ENCODE data around the gene DLL3. TPM values are rescaled to one million over a fixed set of nuclear protein-coding genes. Genes with fewer than 3 reads are reported as not detected.
"Not testable (repeated sequence)": the region's sequence is repeated elsewhere in the genome, so short reads cannot be mapped to it uniquely, and the experiment has no call there.

The DLL3 gene
- total RNA-seq (2022) (1.7 and 2.7 TPM in 2 replicates), Bru-seq, nascent RNA (percentile 24 among the genes with signal in this experiment), BruChase-seq, experiment 1, labeled RNA remaining after a 2-hour chase (percentile 36 among the genes with signal in this experiment), BruChase-seq, experiment 2, labeled RNA remaining after a 6-hour chase (percentile 42 among the genes with signal in this experiment)
- long read RNA-seq, partial matches to known transcripts, result 9 of 13 reads
- long read RNA-seq, other reads (novel, unspliced or antisense), result 0 of 13 reads

- TF ChIP-seq CTCF (IDR thresholded peaks at IDR 0.05; ENCODE audit: insufficient read depth in 1 of 2, low read depth in 1 of 2, low read length in 1 of 2, severe bottlenecking in 1 of 2, unreplicated experiment in 1 of 2), result no peak
- peaks cover 1% of the 10 kb centered on the region for H3K27me3 ChIP-seq (replicated peaks; ENCODE audit: control insufficient read depth, insufficient read depth, low read length)
- Mint-ChIP-seq H3K4me1 (ENCODE audit: low read depth, unreplicated experiment) (peaks cover 16% of the 10 kb centered on the region), H3K27ac (ENCODE audit: unreplicated experiment) (no peak within 1 kb of the TSS), H3K4me3 (ENCODE audit: unreplicated experiment) (peak within 1 kb of the TSS; percentile 85), H3K36me3 (ENCODE audit: insufficient read depth, unreplicated experiment) (no peaks in the 10 kb centered on the region), H3K9me3 (ENCODE audit: unreplicated experiment) (no peaks in the 10 kb centered on the region), H3K27me3 (ENCODE audit: insufficient read depth, unreplicated experiment) (peaks cover 21% of the 10 kb centered on the region)
- ChIA-PET POLR2A (interaction anchor here (0.6 to 0.8 kb wide), 3 partner anchors 33 to 1566 kb away, joined by 4 to 9 read pairs (median 6); partner anchors contain the start of gene RPS16), CTCF (interaction anchor here (0.6 to 2.1 kb wide), 10 partner anchors 9 to 243 kb away, joined by 3 to 21 read pairs (median 10); partner anchors contain the start of gene EID2B)
- no peaks in the 10 kb centered on the region for H3K36me3 ChIP-seq (ENCODE audit: control insufficient read depth, insufficient read depth, low read length)
- DNase-seq, result peak in 1 of 2 experiments; percentile 65
- H3K4me3 ChIP-seq (ENCODE audit: low read depth, low read length), result peak within 1 kb of the TSS; percentile 35
- peaks cover 18% of the 10 kb centered on the region for H3K4me1 ChIP-seq
- intact Hi-C loops (cut with micrococcal nuclease; ENCODE audit: unreplicated experiment), result loop anchor here (1.0 to 2.0 kb wide), 2 partner anchors 33 to 42 kb away; partner anchors contain the start of genes EID2 and EID2B
- no TSS peak for BruUV-seq (replicated peaks)
- no peaks in the 10 kb centered on the region for H3K9me3 ChIP-seq
These were observed at the start of gene DLL3 for GRCh38 chr19:39498798-39499642. Gene DLL3, plus strand, starts transcription at chr19:39498947. Its CDS starts 28 bp downstream, at chr19:39498975.

- Mint-ChIP-seq H3K9me3 (ENCODE audit: unreplicated experiment) (no peaks in the 10 kb centered on the region), H3K4me1 (ENCODE audit: low read depth, unreplicated experiment) (peaks cover 18% of the 10 kb centered on the region), H3K27ac (ENCODE audit: unreplicated experiment) (peak overlapping the region; percentile 61), H3K27me3 (ENCODE audit: insufficient read depth, unreplicated experiment) (no peaks in the 10 kb centered on the region), H3K4me3 (ENCODE audit: unreplicated experiment) (no peak overlapping the region), H3K36me3 (ENCODE audit: insufficient read depth, unreplicated experiment) (peaks cover 74% of the 10 kb centered on the region)
- ChIA-PET POLR2A (no interaction called here), CTCF (interaction anchor here (0.6 to 0.7 kb wide), 2 partner anchors 25 kb away, joined by 3 read pairs; no protein-coding TSS in a partner anchor)
- TF ChIP-seq CTCF (IDR thresholded peaks at IDR 0.05; ENCODE audit: insufficient read depth in 1 of 2, low read depth in 1 of 2, low read length in 1 of 2, severe bottlenecking in 1 of 2, unreplicated experiment in 1 of 2), result no peak
- Histone ChIP-seq H3K4me1 (peaks cover 8% of the 10 kb centered on the region), H3K4me3 (ENCODE audit: low read depth, low read length) (no peak overlapping the region), H3K36me3 (ENCODE audit: control insufficient read depth, insufficient read depth, low read length) (peaks cover 3% of the 10 kb centered on the region), H3K9me3 (no peaks in the 10 kb centered on the region), H3K27me3 (replicated peaks; ENCODE audit: control insufficient read depth, insufficient read depth, low read length) (no peaks in the 10 kb centered on the region)
- no peak for DNase-seq
- no TSS peak for BruUV-seq (replicated peaks)
- intact Hi-C loops (cut with micrococcal nuclease; ENCODE audit: unreplicated experiment), result no loop called here
These were observed 49.5 kb upstream of the DLL3 start for GRCh38 chr19:39449116-39449797.

GRCh38 chr19:39451257-39451656 lies 47.5 kb upstream of the DLL3 start:
- H3K27me3 ChIP-seq (replicated peaks; ENCODE audit: control insufficient read depth, insufficient read depth, low read length); H3K4me1 ChIP-seq; CTCF ChIA-PET; H3K27ac Mint-ChIP-seq (ENCODE audit: unreplicated experiment); H3K9me3 Mint-ChIP-seq (ENCODE audit: unreplicated experiment); H3K4me3 ChIP-seq (ENCODE audit: low read depth, low read length); BruUV-seq (replicated peaks); POLR2A ChIA-PET; H3K9me3 ChIP-seq; intact Hi-C loops (cut with micrococcal nuclease; ENCODE audit: unreplicated experiment); H3K36me3 ChIP-seq (ENCODE audit: control insufficient read depth, insufficient read depth, low read length); DNase-seq; H3K27me3 Mint-ChIP-seq (ENCODE audit: insufficient read depth, unreplicated experiment); H3K4me3 Mint-ChIP-seq (ENCODE audit: unreplicated experiment): not testable (repeated sequence)
- peaks cover 15% of the 10 kb centered on the region for H3K4me1 Mint-ChIP-seq (ENCODE audit: low read depth, unreplicated experiment)
- peaks cover 71% of the 10 kb centered on the region for H3K36me3 Mint-ChIP-seq (ENCODE audit: insufficient read depth, unreplicated experiment)
